ELF-1 (cell line): ENCODE data around the gene FAM111A.

ENCODE experiments used
- DNase-seq: peaks from one replicate; pipeline ENCODE4 v3.0.0-alpha.2; 2016; ENCODE audit warnings: low read depth, low spot score

Gene FAM111A

GRCh38 chr11:59199546-59200422 is 57.1 kb downstream of the FAM111A start:
- no peak for DNase-seq

- no peak for DNase-seq
These were observed 57.7 kb downstream of the FAM111A start for GRCh38 chr11:59200423-59200746.

- peak; percentile 21 for DNase-seq
These were observed 58.7 kb downstream of the FAM111A start for GRCh38 chr11:59201353-59201752.
